ENCODE measurements around the gene ANKRD18B.
"Not testable (repeated sequence)": the region's sequence is repeated elsewhere in the genome, so short reads cannot be mapped to it uniquely, and the experiment has no call there.

ANKRD18B gene

GRCh38 chr9:33597386-33597785, 73.3 kb downstream of the ANKRD18B start:
- H3K27ac ChIP-seq: not testable (repeated sequence)

- H3K27ac ChIP-seq: not testable (repeated sequence)
Observed at GRCh38 chr9:33598796-33599379, 74.8 kb downstream of the ANKRD18B start.

- H3K27ac ChIP-seq: not testable (repeated sequence)
Observed at GRCh38 chr9:33600911-33601310, 76.9 kb downstream of the ANKRD18B start.

- peak overlapping the region; percentile 63 for H3K27ac ChIP-seq
Observed at GRCh38 chr9:33604249-33604648, 80.2 kb downstream of the ANKRD18B start.

GRCh38 chr9:33604936-33605335, 80.9 kb downstream of the ANKRD18B start:
- peak overlapping the region; percentile 63 for H3K27ac ChIP-seq

- no peak for TF ChIP-seq CTCF (conservative IDR thresholded peaks at IDR 0.05)
- no peak overlapping the region for H3K27ac ChIP-seq
Observed at GRCh38 chr9:33611358-33611757, 87.3 kb downstream of the ANKRD18B start.

GRCh38 chr9:33612410-33612809, 88.4 kb downstream of the ANKRD18B start:
- not testable (repeated sequence) for H3K27ac ChIP-seq

- no peak for TF ChIP-seq CTCF (conservative IDR thresholded peaks at IDR 0.05)
- H3K27ac ChIP-seq: no peak overlapping the region
Observed at GRCh38 chr9:33614001-33614687, 90.1 kb downstream of the ANKRD18B start.

- not testable (repeated sequence) for H3K27ac ChIP-seq
Observed at GRCh38 chr9:33618370-33618769, 94.3 kb downstream of the ANKRD18B start.

- no peak overlapping the region for H3K27ac ChIP-seq
- no peak for TF ChIP-seq CTCF (conservative IDR thresholded peaks at IDR 0.05)
Observed at GRCh38 chr9:33619666-33620404, 95.8 kb downstream of the ANKRD18B start.

- no peak overlapping the region for H3K27ac ChIP-seq
- TF ChIP-seq CTCF (conservative IDR thresholded peaks at IDR 0.05): no peak
Observed at GRCh38 chr9:33620738-33621439, 96.8 kb downstream of the ANKRD18B start.
